Stimulated activated CD4-positive, alpha-beta T cell treated with anti-CD3 and anti-CD28 coated beads, TNF-alpha, amount 100 ng/mL, for 1 hour (primary cell): Measurements from ENCODE around the gene SMOC1.

Experiments
- DNase-seq, 3 donors: peaks; one replicate each; pipeline ENCODE4 v3.0.0-alpha.2; 2020; ENCODE audit warnings: low read depth in 3 of 3, low spot score in 1 of 3

Gene SMOC1

GRCh38 chr14:69879175-69880043 is at the start of gene SMOC1:
Gene SMOC1, plus strand, starts transcription at chr14:69879416. Its CDS starts 263 bp downstream, at chr14:69879679.
- DNase-seq: no peak

- no peak for DNase-seq
These were observed 40.3 kb upstream of the SMOC1 start for GRCh38 chr14:69838881-69839416.

GRCh38 chr14:69839661-69840060 is 39.6 kb upstream of the SMOC1 start:
- no peak for DNase-seq

- DNase-seq: no peak
These were observed 37.6 kb upstream of the SMOC1 start for GRCh38 chr14:69841656-69842055.

- no peak for DNase-seq
These were observed 36.4 kb upstream of the SMOC1 start for GRCh38 chr14:69842686-69843420.

GRCh38 chr14:69844171-69844570 is 35.0 kb upstream of the SMOC1 start:
- no peak for DNase-seq

GRCh38 chr14:69845050-69845581 is 34.1 kb upstream of the SMOC1 start:
- DNase-seq: no peak

- no peak for DNase-seq
These were observed 33.4 kb upstream of the SMOC1 start for GRCh38 chr14:69845787-69846186.

GRCh38 chr14:69848156-69848555 is 31.1 kb upstream of the SMOC1 start:
- DNase-seq: no peak

GRCh38 chr14:69848903-69849391 is 30.3 kb upstream of the SMOC1 start:
- DNase-seq: no peak

GRCh38 chr14:69850086-69850735 is 29.0 kb upstream of the SMOC1 start:
- no peak for DNase-seq

GRCh38 chr14:69850736-69851112 is 28.5 kb upstream of the SMOC1 start:
- DNase-seq: no peak

- no peak for DNase-seq
These were observed 26.5 kb upstream of the SMOC1 start for GRCh38 chr14:69852531-69853321.

- DNase-seq: no peak
These were observed 25.4 kb upstream of the SMOC1 start for GRCh38 chr14:69853774-69854173.

- no peak for DNase-seq
These were observed 24.6 kb upstream of the SMOC1 start for GRCh38 chr14:69854598-69854997.

- DNase-seq: no peak
These were observed 23.9 kb upstream of the SMOC1 start for GRCh38 chr14:69855180-69855832.

GRCh38 chr14:69858801-69859200 is 20.4 kb upstream of the SMOC1 start:
- no peak for DNase-seq

- no peak for DNase-seq
These were observed 19.6 kb upstream of the SMOC1 start for GRCh38 chr14:69859591-69859990.

GRCh38 chr14:69860221-69860620 is 19.0 kb upstream of the SMOC1 start:
- no peak for DNase-seq

- no peak for DNase-seq
These were observed 18.1 kb upstream of the SMOC1 start for GRCh38 chr14:69861025-69861569.
